GM10266 (cell line): ENCODE results near the gene LRRC39.

Experiments
- DNase-seq: peaks from one replicate; pipeline ENCODE4 v3.0.0; 2012; ENCODE audit errors: extremely low spot score
- TF ChIP-seq, protein P1 (sequence below): IDR thresholded peaks from 2 replicates; pipeline ENCODE4 v1.5.1; 2012; ENCODE audit warnings: mild to moderate bottlenecking, low read depth; ENCODE audit not compliant: control insufficient read depth, insufficient read depth; ENCODE audit errors: missing control alignments

The LRRC39 gene

GRCh38 chr1:100109554-100110066 lies 68.4 kb downstream of the LRRC39 start:
- TF ChIP-seq, protein P1, sequence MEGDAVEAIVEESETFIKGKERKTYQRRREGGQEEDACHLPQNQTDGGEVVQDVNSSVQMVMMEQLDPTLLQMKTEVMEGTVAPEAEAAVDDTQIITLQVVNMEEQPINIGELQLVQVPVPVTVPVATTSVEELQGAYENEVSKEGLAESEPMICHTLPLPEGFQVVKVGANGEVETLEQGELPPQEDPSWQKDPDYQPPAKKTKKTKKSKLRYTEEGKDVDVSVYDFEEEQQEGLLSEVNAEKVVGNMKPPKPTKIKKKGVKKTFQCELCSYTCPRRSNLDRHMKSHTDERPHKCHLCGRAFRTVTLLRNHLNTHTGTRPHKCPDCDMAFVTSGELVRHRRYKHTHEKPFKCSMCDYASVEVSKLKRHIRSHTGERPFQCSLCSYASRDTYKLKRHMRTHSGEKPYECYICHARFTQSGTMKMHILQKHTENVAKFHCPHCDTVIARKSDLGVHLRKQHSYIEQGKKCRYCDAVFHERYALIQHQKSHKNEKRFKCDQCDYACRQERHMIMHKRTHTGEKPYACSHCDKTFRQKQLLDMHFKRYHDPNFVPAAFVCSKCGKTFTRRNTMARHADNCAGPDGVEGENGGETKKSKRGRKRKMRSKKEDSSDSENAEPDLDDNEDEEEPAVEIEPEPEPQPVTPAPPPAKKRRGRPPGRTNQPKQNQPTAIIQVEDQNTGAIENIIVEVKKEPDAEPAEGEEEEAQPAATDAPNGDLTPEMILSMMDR, result no peak
- no peak for DNase-seq

GRCh38 chr1:100107696-100108095 lies 70.4 kb downstream of the LRRC39 start:
- TF ChIP-seq, protein P1, result no peak

DNA sequence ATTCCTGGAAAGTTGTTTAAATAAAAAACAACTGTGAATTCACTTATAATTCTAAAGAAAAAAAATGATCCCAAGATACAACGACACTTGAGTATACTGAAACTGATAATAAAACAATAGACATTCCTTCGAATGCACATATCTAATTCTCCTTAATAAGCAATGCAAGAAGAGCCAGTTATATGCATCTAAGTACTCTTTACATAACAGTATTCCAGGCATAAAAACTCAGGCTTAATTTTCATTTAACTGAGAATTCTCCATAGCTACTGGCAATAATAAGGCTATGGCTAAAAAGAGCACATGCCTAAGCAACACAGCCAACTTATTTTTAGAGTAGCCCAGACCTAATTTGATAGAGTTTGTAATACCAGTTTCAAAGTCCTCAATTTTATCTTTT lies 76.5 kb downstream of the LRRC39 start:
- DNase-seq, result no peak
- TF ChIP-seq, protein P1, result no peak

More at GRCh38 chr1:100107696-100108095, 70.4 kb downstream of the LRRC39 start:
- no peak for DNase-seq

GRCh38 chr1:100100202-100100601 lies 77.9 kb downstream of the LRRC39 start:
- TF ChIP-seq, protein P1, result no peak
- no peak for DNase-seq
